HG03139 (cell line): Measurements from ENCODE around the gene NOP53.
"Not testable (repeated sequence)": the region's sequence is repeated elsewhere in the genome, so short reads cannot be mapped to it uniquely, and the experiment has no call there.

Experiments
- ATAC-seq: cut with Tn5 transposase; IDR thresholded peaks from one replicate; pipeline ENCODE4 v1.9.1; 2021; ENCODE audit not compliant: unreplicated experiment

Gene NOP53

DNA sequence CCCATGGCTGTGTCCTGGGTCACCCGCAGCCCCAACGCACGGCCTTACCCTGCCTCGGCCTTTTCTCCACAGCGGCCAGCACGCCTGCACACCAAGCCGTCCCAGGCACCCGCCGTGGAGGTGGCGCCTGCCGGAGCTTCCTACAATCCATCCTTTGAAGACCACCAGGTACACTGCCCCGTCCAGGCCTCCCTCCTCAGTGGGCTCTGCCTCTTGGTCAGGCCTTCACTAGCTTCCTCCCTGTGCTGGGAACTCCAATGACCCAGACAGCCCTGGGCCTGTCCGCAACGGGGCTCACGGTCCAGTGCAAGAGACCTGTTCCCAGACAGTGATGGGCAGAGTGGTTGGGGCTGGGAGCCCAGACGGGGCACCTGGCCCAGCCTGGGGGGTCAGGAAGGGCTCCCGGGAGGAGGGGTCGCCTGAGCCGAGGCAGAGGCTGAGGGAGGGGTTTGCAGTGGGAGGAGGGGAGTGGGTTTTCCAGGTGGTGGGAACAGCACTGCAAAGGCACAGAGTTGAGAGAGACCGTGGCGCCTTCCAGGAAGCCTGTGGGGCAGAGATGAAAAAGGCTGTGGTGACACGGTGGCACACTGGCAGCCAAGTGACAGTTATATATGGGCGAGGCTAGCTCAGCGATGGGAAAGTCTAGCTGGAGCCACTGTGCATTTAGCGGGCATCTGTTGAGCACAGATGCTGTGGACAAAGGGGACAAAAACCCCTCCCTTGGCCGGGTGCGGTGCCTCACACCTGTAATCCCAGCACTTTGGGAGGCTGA is 7.3 kb downstream of the NOP53 start:
- no peak for ATAC-seq

DNA sequence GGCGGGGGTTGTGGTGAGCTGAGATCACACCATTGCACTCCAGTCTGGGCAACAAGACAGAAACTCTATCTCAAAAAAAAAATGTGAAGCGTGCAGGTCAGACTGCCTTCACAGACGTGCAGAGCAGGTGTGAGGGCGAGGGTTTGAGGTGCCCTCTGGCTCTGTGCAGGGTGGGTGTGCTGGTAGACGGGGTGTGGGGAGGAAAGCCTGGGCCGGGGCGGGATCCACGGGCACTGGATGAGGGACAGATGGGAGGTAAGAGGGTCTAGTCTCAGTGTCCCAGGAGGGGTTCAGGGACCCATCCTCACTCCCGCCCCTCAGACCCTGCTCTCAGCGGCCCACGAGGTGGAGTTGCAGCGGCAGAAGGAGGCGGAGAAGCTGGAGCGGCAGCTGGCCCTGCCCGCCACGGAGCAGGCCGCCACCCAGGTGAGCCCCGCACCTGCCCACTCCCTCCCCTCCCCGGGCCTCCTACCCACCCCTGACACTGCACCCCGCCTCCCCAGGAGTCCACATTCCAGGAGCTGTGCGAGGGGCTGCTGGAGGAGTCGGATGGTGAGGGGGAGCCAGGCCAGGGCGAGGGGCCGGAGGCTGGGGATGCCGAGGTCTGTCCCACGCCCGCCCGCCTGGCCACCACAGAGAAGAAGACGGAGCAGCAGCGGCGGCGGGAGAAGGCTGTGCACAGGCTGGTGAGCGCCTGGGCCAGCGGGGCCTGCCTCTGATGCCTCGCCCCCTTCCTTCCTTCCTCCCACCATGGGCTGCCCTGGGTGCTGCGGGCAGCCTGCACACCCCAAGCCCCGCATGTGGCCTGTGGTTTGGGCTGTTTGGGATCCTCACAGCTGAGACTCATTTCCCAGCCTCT is 9.1 kb downstream of the NOP53 start:
- no peak for ATAC-seq

DNA sequence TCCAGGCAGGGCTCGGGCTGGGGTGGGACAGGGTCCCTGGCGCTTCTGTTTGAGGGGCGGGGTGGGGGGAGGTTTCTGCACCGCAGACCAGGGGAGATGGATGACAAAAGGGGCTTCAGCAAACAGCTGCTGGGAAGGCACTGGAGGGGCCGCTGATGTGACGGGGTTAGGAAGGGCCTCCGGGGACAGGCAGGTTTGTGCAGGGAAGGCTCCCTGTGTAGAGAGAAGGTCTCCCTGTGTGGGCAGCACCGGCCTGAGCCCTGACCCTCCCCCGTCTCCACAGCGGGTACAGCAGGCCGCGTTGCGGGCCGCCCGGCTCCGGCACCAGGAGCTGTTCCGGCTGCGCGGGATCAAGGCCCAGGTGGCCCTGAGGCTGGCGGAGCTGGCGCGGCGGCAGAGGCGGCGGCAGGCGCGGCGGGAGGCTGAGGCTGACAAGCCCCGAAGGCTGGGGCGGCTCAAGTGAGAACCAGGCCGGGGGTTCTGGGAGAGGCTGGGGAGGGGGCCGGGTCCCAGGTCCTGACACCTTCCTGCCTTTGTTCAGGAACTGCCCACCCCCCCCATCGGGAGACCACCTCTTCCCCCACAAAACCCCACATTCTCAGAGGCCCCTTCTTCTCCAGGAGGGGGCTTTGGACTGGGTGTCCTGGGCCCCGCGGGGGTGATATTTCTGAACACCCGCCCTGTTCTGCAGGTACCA is 9.9 kb downstream of the NOP53 start:
- no peak for ATAC-seq

DNA sequence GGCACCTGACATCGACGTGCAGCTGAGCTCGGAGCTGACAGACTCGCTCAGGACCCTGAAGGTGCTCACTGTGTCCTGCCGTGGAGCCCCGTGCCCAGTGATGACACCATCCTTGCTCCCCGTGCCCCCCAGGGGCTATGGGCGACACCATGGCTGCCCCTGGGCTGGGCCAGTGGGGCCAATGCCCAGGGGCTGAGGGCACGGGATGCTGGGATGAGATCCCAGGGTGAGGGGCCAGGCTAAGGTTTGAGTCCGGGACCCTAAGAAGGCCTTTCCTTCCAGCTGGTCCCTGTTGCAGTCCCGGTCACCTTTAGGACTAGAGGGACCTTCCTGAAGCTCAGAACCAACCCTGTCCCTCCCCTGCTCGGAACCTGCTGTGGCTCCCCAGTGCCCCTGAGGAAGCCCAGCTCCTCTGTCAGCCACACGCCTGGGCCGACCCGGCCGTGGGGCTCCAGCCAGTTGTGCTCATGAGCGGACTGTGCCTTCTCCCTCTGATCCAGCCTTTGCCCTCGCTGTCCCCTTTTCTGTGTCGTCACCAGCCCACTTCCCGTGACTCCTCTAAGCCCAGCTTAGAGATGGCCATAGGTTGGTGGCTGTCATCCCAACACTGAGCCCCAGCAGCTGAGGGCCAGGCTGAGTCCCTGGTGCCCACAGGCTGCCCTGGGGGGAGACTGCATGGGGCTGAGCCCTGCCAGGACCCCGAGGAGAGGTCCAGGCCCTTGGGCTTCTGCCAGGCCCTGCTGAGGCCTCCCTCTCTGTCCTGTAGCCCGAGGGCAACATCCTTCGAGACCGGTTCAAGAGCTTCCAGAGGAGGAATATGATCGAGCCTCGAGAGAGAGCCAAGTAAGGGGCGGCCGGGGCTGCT is 10.6 kb downstream of the NOP53 start:
- no peak for ATAC-seq

DNA sequence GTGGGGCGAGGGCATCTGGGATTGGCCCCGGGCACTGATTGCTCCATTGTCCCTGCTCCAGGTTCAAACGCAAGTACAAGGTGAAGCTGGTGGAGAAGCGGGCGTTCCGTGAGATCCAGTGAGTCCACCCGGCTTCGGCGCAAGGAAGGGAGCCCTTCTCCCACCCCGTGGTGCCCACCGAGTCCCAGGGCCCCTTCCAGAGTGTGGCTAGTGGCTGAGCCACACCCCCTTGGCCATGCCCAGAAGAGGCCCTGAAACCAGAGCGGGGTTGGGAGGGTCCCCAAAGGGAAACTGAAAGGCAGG is 11.2 kb downstream of the NOP53 start:
- ATAC-seq, result no peak

DNA sequence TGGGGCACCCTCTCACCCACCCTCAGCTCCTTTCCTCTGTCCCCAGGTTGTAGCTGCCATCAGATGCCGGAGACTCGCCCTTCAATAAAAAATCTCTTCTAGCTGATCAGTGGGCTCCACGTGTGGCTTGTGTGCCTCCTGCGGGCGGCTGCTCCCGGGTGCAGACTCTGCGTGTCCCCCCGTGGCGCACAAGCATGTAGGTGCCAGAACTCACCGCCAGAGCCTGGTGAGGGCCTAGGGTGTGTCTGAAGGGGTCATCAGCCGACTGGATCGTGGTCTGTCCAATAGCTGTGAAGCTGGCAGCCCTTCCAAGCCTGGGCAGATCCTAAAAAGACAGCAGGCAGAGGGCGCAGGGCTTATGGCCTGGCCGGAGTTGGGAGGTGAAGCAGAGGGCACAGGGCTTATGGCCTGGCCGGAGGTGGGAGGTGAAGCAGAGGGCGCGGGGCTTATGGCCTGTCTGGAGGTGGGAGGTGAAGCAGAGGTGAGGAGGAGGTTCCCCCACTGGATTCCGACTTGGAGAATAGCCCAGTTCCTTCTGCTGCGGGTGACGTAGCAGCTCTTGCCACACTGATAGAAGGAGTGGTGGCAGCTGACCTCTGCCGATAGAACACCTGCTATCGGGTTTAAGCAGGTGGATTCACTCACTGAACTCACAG is 11.7 kb downstream of the NOP53 start:
- ATAC-seq, result no peak

DNA sequence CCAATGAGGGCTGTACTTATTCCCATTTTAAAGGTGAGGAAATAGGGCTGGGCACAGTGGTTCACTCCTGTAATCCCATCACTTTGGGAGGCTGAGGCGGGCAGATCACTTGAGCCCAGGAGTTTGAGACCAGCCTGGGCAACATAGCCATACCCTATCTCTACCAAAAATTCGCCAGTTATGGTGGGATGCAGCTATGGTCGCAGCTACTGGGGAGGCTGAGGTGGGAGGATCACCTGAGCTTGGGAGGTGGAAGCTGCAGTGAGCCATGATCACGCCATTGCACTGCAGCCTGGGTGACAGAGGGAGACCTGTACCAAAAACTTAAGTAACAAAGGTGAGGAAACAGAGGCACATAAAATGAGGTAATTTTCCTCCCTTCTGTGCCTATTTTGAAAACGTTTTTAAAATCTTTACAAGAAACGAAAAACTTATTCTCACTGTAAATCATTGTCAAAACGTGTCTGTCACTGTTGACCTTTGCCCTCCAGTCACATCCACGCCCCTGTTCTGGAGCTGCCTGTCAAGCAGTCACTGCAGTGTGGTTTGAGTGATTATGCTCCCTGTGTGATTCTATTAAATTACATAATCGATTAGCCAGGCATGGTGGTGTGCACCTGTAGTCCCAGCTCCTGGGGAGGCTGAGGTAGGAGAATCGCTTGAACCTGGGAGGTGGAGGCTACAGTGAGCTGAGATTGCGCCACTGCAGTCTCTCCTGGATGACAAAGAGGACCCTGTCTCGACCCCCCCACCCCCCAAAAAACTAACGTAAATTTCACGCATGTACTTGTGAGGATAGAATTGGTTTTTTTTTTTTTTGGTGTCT is 12.5 kb downstream of the NOP53 start:
- ATAC-seq, result no peak

DNA sequence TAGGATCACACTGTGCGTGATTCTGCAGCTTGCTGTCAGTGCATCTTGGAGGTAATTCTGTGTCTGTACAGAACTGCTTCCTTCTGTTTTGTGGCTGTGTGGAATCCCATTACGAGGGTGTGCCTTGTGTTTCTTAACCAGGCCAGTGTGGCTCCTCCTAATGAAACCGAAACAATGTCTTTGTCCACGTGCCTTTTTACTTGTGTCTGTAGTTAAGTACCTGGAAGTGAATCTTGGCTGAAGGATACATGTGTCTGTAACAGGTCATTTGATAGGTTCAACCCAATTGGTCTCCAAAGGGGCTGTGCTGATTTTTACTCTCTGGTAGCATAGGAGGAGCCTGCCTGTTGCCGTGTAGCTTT is 13.1 kb downstream of the NOP53 start:
- ATAC-seq, result no peak

DNA sequence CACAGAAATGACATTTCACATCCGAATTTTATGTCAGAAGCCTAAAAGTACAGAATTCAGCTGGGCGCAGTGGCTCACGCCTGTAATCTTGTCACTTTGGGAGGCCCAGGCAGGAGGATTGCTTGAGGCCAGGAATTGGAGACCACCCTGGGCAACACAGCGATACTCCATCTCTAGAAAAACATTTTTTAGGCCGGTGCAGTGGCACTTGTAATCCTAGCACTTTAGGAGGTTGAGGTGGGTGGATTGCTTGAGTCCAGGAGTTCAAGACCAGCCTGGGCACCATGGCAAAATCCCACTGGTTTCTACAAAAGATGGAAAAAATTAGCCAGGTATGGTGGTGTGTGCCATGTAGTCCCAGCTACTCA is 15.3 kb downstream of the NOP53 start:
- ATAC-seq, result no peak

DNA sequence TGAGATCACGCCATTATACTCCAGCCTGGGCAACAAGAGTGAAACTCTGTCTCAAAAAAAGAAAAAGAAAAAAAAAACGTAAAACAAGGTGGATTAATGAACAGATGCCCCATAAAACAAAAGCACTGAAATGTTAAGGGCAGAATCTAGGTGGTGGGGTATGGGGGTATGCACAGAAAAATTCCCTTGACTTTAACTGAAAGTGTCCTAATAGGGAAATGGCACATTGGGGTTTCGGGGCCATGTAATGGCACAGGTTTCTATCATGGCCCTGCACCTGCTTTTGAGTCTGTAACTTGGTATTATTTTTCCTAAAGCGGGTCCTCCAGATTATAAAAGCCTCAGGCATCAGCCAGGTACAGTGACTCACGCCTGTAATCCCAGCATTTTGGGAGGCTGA is 16.2 kb downstream of the NOP53 start:
- no peak for ATAC-seq

DNA sequence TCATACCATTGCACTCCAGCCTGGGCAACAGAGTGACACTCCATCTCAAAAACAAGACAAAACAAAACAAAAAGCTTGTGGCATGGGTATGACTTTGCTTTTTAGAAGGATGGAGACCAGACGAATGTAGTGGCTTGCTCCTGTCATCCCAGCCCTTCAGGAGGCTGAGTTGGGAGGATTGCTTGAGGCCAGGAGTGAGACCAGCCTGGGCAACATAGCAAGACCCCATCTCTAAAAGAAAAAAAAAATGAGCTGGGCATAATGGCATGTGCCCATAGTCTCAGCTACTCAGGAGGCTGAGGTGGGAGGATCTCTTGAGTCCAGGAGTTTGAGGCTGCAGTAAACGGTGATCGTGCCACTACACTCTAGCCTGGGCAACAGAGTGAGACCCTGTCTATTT is 16.8 kb downstream of the NOP53 start:
- no peak for ATAC-seq

DNA sequence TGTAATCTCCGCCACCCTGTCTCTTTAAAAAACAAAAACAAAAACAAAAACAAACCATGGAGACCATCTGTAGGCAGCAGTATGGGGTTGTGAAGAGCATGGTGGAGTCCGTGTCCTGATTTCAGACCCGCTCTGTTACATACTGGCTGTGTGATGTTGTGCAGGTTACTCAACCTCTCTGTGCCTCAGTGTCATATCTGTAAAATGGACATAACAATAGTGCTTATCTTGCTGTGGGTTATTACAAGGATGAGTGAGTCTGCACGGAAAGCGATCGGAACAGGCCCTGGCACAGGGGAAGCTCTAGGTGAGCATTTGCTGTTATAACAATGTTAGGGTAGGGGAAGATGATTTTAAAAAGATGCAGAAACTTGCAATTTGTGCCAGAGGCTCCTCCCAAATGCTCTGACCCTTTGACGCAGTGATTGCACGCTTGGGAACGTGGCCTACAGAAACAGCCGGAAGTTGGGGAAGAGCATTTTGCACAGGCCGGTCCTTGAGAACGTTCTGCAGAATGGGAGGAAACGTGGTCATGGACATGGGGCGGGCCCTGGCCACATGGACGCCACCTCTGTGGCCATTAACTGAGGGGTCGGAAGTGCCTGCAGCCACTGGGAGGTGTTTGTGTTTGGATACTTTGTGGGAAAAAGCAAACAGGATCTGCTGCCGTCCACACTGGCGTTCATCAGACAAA is 17.4 kb downstream of the NOP53 start:
- ATAC-seq, result no peak

DNA sequence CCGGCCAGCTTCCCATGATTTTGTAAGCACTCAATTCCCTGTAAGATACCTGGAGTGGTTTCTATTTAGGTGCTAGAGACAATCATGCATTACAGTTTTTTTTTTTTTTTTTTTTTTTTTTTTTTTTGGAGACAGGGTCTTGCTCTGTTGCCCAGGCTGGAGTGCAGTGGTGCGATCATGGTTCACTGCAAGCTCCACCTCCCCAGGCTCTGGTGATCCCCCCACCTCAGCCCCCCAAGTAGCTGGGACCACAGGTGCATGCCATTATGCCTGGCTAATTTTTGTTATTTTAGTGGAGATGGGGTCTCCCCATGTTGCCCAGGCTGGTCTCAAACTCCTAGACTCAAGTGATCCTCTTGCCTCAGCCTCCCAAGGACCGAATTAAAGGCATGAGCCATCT is 19.4 kb downstream of the NOP53 start:
- ATAC-seq, result not testable (repeated sequence)

DNA sequence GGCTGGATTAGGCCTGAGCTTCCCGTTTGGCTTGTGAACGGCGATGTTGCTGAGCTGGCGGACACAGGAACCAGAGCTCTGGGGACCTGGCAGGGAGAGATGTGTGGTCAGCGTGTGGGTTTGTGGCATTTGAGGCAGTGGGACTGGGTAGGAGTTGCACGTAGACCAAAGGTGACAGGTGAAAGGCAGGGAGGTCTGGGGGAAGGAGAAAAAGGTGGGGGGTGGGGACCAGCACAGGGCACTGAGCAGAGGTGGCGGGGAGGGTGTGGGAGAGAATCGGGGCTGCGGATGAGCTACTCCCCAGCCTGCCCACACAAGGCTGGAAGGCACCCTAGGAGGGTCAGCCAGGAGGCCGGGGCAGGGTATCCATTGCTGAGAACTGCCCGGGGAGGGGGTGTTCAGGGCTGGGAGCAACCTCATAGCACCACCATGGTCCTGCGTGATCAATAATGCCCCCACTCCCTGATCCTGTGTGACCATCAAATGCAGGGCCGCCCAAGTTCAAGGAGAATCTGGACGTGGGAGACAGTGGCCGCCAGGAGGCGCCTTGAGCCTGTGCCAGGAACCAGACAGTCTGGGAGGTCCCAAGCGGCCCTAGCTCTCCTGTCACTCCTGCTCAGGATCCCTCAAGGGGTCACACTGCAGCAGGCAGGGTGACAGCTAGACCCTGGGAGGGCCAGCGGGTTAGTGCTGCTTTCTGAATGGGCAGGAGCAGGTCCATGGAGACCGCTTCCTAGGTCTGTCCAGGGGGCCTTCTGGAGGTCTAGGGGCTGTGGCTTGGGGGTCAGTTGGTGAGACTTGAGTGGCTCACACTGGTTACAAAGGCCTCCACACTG is 20.4 kb downstream of the NOP53 start:
- ATAC-seq, result no peak

DNA sequence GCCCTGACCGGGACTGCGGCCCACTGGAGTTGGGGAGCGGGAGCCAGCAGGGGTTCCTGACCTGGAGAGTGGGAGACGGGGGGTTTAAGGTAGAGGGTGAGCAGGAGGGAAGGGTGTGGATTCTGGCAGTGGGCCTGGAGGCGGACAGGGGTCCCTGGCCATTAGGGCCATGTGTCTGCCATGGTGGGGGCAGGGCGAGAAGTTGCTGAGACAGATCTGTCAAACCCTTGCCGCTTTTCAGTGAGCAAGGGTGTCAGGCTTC is 20.9 kb downstream of the NOP53 start:
- ATAC-seq, result no peak

DNA sequence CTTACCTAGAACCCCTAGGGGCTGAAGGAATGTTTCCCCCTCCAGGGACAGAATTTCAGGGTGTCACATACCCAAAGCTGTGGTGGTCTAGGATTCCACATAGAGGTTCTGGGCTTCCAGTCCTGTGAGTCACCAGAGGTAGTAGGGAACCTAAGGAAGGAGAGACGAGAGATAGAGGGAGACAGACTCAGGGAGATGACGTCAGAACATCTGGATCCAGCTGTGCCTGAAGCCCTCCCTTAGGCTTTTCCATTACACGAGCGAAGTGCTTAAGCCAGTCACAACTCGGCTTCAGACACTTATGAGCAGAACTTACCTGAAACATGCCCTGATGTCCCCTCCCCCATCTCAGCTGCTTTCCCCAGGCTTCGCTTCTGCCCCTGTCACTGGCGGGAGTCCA is 21.3 kb downstream of the NOP53 start:
- no peak for ATAC-seq

DNA sequence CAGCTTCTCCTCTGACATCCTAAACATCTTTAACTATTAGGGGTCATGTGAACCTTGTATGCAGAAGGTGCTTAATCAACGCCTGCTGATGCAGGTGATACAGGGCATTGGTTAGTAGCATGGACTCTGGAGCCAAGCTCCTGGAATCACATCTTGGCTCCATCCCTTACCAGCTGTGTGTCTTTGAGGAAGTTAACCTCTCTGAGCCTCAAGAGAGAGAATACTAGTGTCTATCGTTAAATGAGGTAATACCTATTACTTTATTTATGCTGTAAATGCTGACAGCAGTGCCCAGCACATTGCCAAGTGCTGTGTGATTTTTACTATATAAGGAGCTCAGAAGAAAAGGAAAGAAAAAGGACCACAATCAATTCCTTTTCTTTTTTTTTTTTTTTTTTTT is 22.0 kb downstream of the NOP53 start:
- ATAC-seq, result no peak

DNA sequence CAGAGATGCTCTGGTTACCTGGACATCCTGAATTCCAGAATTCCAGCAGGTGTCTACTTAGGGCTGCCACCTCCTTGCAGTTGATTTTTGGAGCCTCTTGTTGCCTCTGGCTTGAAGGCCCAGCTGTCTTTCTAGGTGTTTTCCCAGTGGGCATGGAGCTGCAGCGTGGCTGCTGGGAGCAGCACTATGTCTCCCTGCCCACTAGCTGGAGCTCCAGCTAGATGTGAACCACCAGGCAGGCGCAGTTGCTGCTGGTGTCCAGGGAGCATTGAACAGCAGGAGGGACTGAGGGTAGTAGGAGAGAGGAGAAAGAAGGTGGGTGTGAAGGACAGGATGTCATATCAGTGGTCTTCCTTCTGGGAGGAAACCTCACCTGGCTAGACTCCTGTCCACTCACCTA is 23.3 kb downstream of the NOP53 start:
- ATAC-seq, result no peak

DNA sequence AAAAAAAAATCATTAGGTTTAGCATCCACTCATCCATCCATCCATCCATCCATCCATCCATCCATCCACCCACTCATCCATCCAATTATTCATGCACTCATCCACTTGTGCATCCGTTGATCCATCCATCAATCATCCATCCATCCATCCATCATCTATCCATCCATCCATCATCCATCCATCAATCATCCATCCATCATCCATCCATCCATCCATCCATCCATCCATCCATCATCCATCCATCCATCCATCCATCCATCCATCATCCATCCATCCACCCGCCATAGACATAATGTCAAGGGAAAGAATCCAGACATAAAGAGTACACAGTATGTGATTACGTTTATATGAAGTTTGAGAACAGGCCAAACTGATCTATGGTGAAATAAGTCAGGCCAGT is 24.2 kb downstream of the NOP53 start:
- no peak for ATAC-seq
